Measurements from ENCODE around the gene ZFYVE28.

DNA sequence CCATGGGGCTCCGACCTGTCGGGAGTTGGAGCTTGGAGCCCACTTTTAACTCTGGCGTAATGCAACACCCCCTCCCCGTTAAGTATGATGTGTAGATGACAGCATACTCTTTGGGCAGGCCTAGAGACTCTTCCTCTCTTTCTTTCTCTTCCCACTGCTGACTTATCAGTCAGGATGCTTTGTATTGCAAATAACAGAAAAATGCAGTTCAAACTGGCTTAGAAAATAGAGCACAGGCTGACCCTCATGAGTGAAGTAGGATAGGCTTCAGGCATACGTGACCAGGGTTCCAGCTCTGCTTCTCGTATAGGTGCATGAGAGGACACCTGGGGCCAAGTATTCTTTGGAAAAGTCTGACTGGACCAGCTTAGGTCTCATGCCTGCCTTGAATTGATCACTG is 27.1 kb upstream of the ZFYVE28 start:
- no peak for TF ChIP-seq SIN3A (IDR thresholded peaks at IDR 0.05; ENCODE audit: borderline replicate concordance, insufficient read depth, low read length)
- TF ChIP-seq POLR2AphosphoS5 (IDR thresholded peaks at IDR 0.05; ENCODE audit: low read depth, low read length): no peak
- TF ChIP-seq REST (IDR thresholded peaks at IDR 0.05; ENCODE audit: insufficient read depth in 1 of 2, low read depth in 2 of 2, low read length in 2 of 2): no peak
- no peak for TF ChIP-seq TAF1 (IDR thresholded peaks at IDR 0.05; ENCODE audit: borderline replicate concordance, insufficient read depth, low read length)
- TF ChIP-seq FOXP2 (optimal IDR thresholded peaks at IDR 0.05; ENCODE audit: borderline replicate concordance, extremely low read depth, extremely low read length, insufficient read depth): no peak
